Sigmoid colon (tissue), 4 donors: ENCODE data around the gene CTRB2.
"Not testable (repeated sequence)": the region's sequence is repeated elsewhere in the genome, so short reads cannot be mapped to it uniquely, and the experiment has no call there.

ENCODE experiments used
- CTCF ChIP-seq, 4 experiments: fragments of 450-650 bp in 3 of 4; fragments of 200-600 bp in 1 of 4; IDR thresholded peaks; one replicate each; pipeline ENCODE4 v1.5.1; 2016 to 2019; ENCODE audit warnings: antibody characterized with exemption in 4 of 4, mild to moderate bottlenecking in 3 of 4, moderate library complexity in 2 of 4
- EP300 ChIP-seq, 4 donors: sonication (generic); formaldehyde crosslinking; IDR thresholded peaks; one replicate each; pipeline ENCODE4 v1.6.1; 2017; ENCODE audit warnings: antibody characterized with exemption in 4 of 4

DNA sequence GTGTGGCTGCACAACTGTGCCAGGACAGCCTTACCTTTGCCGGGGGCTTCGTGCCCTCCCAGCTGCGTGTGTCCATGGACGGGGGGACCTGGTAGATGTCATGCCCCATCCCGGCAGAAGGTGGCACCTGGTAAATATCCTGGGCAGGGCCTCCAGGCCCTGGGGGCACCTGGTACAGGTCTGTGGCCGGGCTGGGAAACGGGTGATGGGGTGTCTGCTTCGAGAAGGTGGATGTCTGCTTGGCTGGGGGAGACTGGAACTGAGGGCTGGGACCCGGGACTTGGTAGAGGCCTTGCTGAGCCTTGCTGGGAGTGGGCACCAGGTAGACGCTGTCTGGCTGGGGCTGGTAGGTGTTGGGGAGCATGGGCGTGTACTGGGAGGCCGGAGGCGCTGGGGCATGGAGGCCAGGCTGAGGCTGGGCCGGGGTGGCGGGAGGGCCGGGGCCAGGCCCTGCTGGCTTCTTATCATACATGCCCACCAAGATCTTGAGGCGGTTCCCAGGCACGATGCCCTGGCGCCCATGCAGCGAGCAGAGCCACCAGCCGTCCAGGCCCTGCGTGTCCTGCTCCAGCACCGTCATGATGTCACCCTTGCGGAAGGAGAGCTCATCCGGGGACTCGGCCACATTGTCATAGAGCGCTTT lies 35.6 kb upstream of the CTRB2 start:
- not testable (repeated sequence) for TF ChIP-seq EP300, CTCF (IDR thresholded peaks at IDR 0.05)
